NB4 (cell line): ENCODE data around the gene MYO15A.

Experiments used
- CTCF ChIP-seq: IDR thresholded peaks from one replicate; pipeline ENCODE4 v1.5.1; 2012; ENCODE audit warnings: low read depth, low read length
- MAX ChIP-seq: IDR thresholded peaks from 2 replicates; pipeline ENCODE4 v1.6.1; 2011; ENCODE audit warnings: low read depth, low read length

- TF ChIP-seq CTCF, result peak; percentile 99
- no peak for TF ChIP-seq MAX
Measured at GRCh38 chr17:18217412-18218015, 109.0 kb downstream of the MYO15A start.
